ENCODE data around the gene AGMO. TPM values are rescaled to one million over a fixed set of nuclear protein-coding genes. Genes with fewer than 3 reads are reported as not detected.

Gene AGMO
- polyA plus RNA-seq, 4 donors, result 2.5 to 23.0 (median 9.9) TPM

DNA sequence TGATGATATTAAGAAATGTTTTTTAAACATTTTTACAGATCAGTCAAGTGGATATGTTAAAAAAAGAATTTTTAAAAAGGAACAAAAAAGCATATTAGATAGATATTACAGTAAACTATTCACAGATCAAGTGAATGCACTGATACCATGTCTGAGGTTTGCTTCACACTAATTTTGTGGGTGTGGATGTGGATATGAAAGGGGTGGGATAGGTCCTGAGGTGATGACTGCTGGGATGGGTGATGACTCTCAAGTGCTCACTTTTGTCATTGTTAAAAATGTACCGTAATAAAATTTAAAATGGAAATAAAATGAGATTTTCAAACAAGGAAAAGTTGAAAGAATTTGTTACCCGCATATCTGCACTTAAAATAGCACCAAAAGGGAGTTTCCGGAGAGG is 54.1 kb downstream of the AGMO start:
- no peak overlapping the region for H3K27ac ChIP-seq (ENCODE audit: low read depth in 1 of 3, low read length in 2 of 3)

GRCh38 chr7:15507171-15507570 is 54.6 kb downstream of the AGMO start:
- DNase-seq (no peak), FAIRE-seq (no peak)
- H3K27ac ChIP-seq (ENCODE audit: low read depth in 1 of 3, low read length in 2 of 3), result no peak overlapping the region
- H3K4me3 ChIP-seq (ENCODE audit: low read depth in 1 of 3, low read length in 3 of 3), result no peak overlapping the region
- no peaks in the 10 kb centered on the region for H3K36me3 ChIP-seq (ENCODE audit: control insufficient read depth in 3 of 3, insufficient read depth in 2 of 3, low read depth in 1 of 3, low read length in 3 of 3)
- no peaks in the 10 kb centered on the region for H3K27me3 ChIP-seq (ENCODE audit: control insufficient read depth in 3 of 3, insufficient read depth in 3 of 3, low read length in 3 of 3)
- H3K4me1 ChIP-seq (ENCODE audit: control insufficient read depth in 3 of 3, insufficient read depth in 2 of 3, low read depth in 1 of 3, low read length in 2 of 3), result no peaks in the 10 kb centered on the region
- 71 to 82% (median 81%) methylated on average over 3 of the region's 3 CpGs for WGBS, 3 donors
- no peaks in the 10 kb centered on the region for H3K9me3 ChIP-seq (ENCODE audit: control insufficient read depth in 2 of 2, insufficient read depth in 1 of 2, low read depth in 1 of 2, low read length in 1 of 2)

More for the DNA sequence above, 54.1 kb downstream of the AGMO start:
- Histone ChIP-seq H3K27me3 (ENCODE audit: control insufficient read depth in 3 of 3, insufficient read depth in 3 of 3, low read length in 3 of 3) (no peaks in the 10 kb centered on the region), H3K36me3 (ENCODE audit: control insufficient read depth in 3 of 3, insufficient read depth in 2 of 3, low read depth in 1 of 3, low read length in 3 of 3) (no peaks in the 10 kb centered on the region), H3K9me3 (ENCODE audit: control insufficient read depth in 2 of 2, insufficient read depth in 1 of 2, low read depth in 1 of 2, low read length in 1 of 2) (no peaks in the 10 kb centered on the region), H3K4me3 (ENCODE audit: low read depth in 1 of 3, low read length in 3 of 3) (no peak overlapping the region), H3K4me1 (ENCODE audit: control insufficient read depth in 3 of 3, insufficient read depth in 2 of 3, low read depth in 1 of 3, low read length in 2 of 3) (no peaks in the 10 kb centered on the region)
- no peak for FAIRE-seq
- 81 to 88% (median 86%) methylated on average over 3 of the region's 3 CpGs for WGBS, 3 donors
- no peak for DNase-seq

DNA sequence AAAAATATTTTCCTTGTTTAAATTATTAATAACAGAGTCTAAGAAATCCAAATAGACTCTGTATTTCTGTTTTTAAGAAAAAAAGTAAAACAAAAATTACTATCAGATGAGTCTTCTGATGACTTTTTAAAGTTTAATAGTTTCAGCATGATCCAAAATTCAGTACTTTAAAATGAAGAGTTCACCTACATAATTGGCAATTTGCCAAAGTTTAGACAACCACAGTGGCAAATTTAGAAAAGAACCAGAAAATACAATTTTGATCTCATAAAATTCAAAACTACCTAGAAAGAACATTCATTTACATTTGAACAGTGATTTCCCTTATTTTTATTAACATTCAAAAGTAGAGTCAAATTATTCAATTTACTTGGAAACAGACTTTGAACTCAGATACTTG is 56.1 kb downstream of the AGMO start:
- DNase-seq (no peak), FAIRE-seq (peak; percentile 33)
- Histone ChIP-seq H3K4me1 (ENCODE audit: control insufficient read depth in 3 of 3, insufficient read depth in 2 of 3, low read depth in 1 of 3, low read length in 2 of 3) (no peaks in the 10 kb centered on the region), H3K9me3 (ENCODE audit: control insufficient read depth in 2 of 2, insufficient read depth in 1 of 2, low read depth in 1 of 2, low read length in 1 of 2) (no peaks in the 10 kb centered on the region), H3K4me3 (ENCODE audit: low read depth in 1 of 3, low read length in 3 of 3) (no peak overlapping the region), H3K27ac (ENCODE audit: low read depth in 1 of 3, low read length in 2 of 3) (no peak overlapping the region), H3K36me3 (ENCODE audit: control insufficient read depth in 3 of 3, insufficient read depth in 2 of 3, low read depth in 1 of 3, low read length in 3 of 3) (no peaks in the 10 kb centered on the region), H3K27me3 (ENCODE audit: control insufficient read depth in 3 of 3, insufficient read depth in 3 of 3, low read length in 3 of 3) (no peaks in the 10 kb centered on the region)

DNA sequence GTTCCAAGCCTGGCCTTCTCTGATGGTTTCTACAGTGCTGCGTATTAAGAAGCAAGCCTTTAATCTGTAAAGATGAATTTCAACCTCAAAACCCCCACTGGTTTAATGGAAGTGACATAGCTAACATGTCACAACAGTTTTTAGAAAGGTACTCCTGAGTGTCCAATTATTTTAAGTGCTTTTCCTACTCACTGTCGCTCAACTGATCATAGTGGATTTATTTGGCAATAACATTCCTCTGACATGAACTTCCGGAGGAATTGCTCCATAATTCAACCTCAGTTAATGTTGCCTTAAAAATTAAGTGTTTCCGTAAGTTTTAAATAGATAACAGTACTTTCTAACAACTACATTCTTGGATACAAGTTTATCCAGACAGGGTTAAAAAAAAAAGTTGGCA is 57.5 kb downstream of the AGMO start:
- Histone ChIP-seq H3K9me3 (ENCODE audit: control insufficient read depth in 2 of 2, insufficient read depth in 1 of 2, low read depth in 1 of 2, low read length in 1 of 2) (no peaks in the 10 kb centered on the region), H3K36me3 (ENCODE audit: control insufficient read depth in 3 of 3, insufficient read depth in 2 of 3, low read depth in 1 of 3, low read length in 3 of 3) (no peaks in the 10 kb centered on the region), H3K4me1 (ENCODE audit: control insufficient read depth in 3 of 3, insufficient read depth in 2 of 3, low read depth in 1 of 3, low read length in 2 of 3) (no peaks in the 10 kb centered on the region), H3K27me3 (ENCODE audit: control insufficient read depth in 3 of 3, insufficient read depth in 3 of 3, low read length in 3 of 3) (no peaks in the 10 kb centered on the region), H3K27ac (ENCODE audit: low read depth in 1 of 3, low read length in 2 of 3) (no peak overlapping the region), H3K4me3 (ENCODE audit: low read depth in 1 of 3, low read length in 3 of 3) (no peak overlapping the region)
- FAIRE-seq (no peak), DNase-seq (no peak)
- 82 to 92% (median 83%) methylated on average over 4 of the region's 4 CpGs for WGBS, 3 donors

- no peak for FAIRE-seq
- DNase-seq, result no peak
Observed at GRCh38 chr7:15503603-15504290, 58.1 kb downstream of the AGMO start.

GRCh38 chr7:15498465-15498864 is 63.4 kb downstream of the AGMO start:
- DNase-seq (no peak), FAIRE-seq (no peak)
- Histone ChIP-seq H3K9me3 (ENCODE audit: control insufficient read depth in 2 of 2, insufficient read depth in 1 of 2, low read depth in 1 of 2, low read length in 1 of 2) (no peaks in the 10 kb centered on the region), H3K4me3 (ENCODE audit: low read depth in 1 of 3, low read length in 3 of 3) (no peak overlapping the region), H3K27ac (ENCODE audit: low read depth in 1 of 3, low read length in 2 of 3) (no peak overlapping the region), H3K36me3 (ENCODE audit: control insufficient read depth in 3 of 3, insufficient read depth in 2 of 3, low read depth in 1 of 3, low read length in 3 of 3) (no peaks in the 10 kb centered on the region), H3K4me1 (ENCODE audit: control insufficient read depth in 3 of 3, insufficient read depth in 2 of 3, low read depth in 1 of 3, low read length in 2 of 3) (no peaks in the 10 kb centered on the region), H3K27me3 (ENCODE audit: control insufficient read depth in 3 of 3, insufficient read depth in 3 of 3, low read length in 3 of 3) (no peaks in the 10 kb centered on the region)
- 60 to 65% (median 61%) methylated on average over 4 of the region's 4 CpGs for WGBS, 3 donors

More at GRCh38 chr7:15503603-15504290, 58.1 kb downstream of the AGMO start:
- H3K27me3 ChIP-seq (ENCODE audit: control insufficient read depth in 3 of 3, insufficient read depth in 3 of 3, low read length in 3 of 3), result no peaks in the 10 kb centered on the region
- no peaks in the 10 kb centered on the region for H3K36me3 ChIP-seq (ENCODE audit: control insufficient read depth in 3 of 3, insufficient read depth in 2 of 3, low read depth in 1 of 3, low read length in 3 of 3)
- no peak overlapping the region for H3K4me3 ChIP-seq (ENCODE audit: low read depth in 1 of 3, low read length in 3 of 3)
- no peaks in the 10 kb centered on the region for H3K9me3 ChIP-seq (ENCODE audit: control insufficient read depth in 2 of 2, insufficient read depth in 1 of 2, low read depth in 1 of 2, low read length in 1 of 2)
- 82 to 90% (median 86%) methylated on average over 3 of the region's 3 CpGs for WGBS, 3 donors
- no peaks in the 10 kb centered on the region for H3K4me1 ChIP-seq (ENCODE audit: control insufficient read depth in 3 of 3, insufficient read depth in 2 of 3, low read depth in 1 of 3, low read length in 2 of 3)
- H3K27ac ChIP-seq (ENCODE audit: low read depth in 1 of 3, low read length in 2 of 3), result no peak overlapping the region

- H3K36me3 ChIP-seq (ENCODE audit: control insufficient read depth in 3 of 3, insufficient read depth in 2 of 3, low read depth in 1 of 3, low read length in 3 of 3), result no peaks in the 10 kb centered on the region
- H3K27me3 ChIP-seq (ENCODE audit: control insufficient read depth in 3 of 3, insufficient read depth in 3 of 3, low read length in 3 of 3), result no peaks in the 10 kb centered on the region
- no peaks in the 10 kb centered on the region for H3K9me3 ChIP-seq (ENCODE audit: control insufficient read depth in 2 of 2, insufficient read depth in 1 of 2, low read depth in 1 of 2, low read length in 1 of 2)
- no peaks in the 10 kb centered on the region for H3K4me1 ChIP-seq (ENCODE audit: control insufficient read depth in 3 of 3, insufficient read depth in 2 of 3, low read depth in 1 of 3, low read length in 2 of 3)
- H3K4me3 ChIP-seq (ENCODE audit: low read depth in 1 of 3, low read length in 3 of 3), result no peak overlapping the region
- WGBS, 3 donors, result 44 to 64% (median 50%) methylated on average over 2 of the region's 2 CpGs
- H3K27ac ChIP-seq (ENCODE audit: low read depth in 1 of 3, low read length in 2 of 3), result no peak overlapping the region
- FAIRE-seq (no peak), DNase-seq (no peak)
Observed at GRCh38 chr7:15495170-15495569, 66.6 kb downstream of the AGMO start.

- Histone ChIP-seq H3K36me3 (ENCODE audit: control insufficient read depth in 3 of 3, insufficient read depth in 2 of 3, low read depth in 1 of 3, low read length in 3 of 3) (no peaks in the 10 kb centered on the region), H3K4me1 (ENCODE audit: control insufficient read depth in 3 of 3, insufficient read depth in 2 of 3, low read depth in 1 of 3, low read length in 2 of 3) (no peaks in the 10 kb centered on the region), H3K4me3 (ENCODE audit: low read depth in 1 of 3, low read length in 3 of 3) (no peak overlapping the region), H3K27me3 (ENCODE audit: control insufficient read depth in 3 of 3, insufficient read depth in 3 of 3, low read length in 3 of 3) (no peaks in the 10 kb centered on the region), H3K27ac (ENCODE audit: low read depth in 1 of 3, low read length in 2 of 3) (no peak overlapping the region), H3K9me3 (ENCODE audit: control insufficient read depth in 2 of 2, insufficient read depth in 1 of 2, low read depth in 1 of 2, low read length in 1 of 2) (no peaks in the 10 kb centered on the region)
- FAIRE-seq, result no peak
- DNase-seq, result no peak
- 83 to 94% (median 91%) methylated on average over 2 of the region's 2 CpGs for WGBS, 3 donors
Observed at GRCh38 chr7:15494711-15495110, 67.1 kb downstream of the AGMO start.

GRCh38 chr7:15491361-15491760 is 70.5 kb downstream of the AGMO start:
- H3K36me3 ChIP-seq (ENCODE audit: control insufficient read depth in 3 of 3, insufficient read depth in 2 of 3, low read depth in 1 of 3, low read length in 3 of 3), result no peaks in the 10 kb centered on the region
- no peak for FAIRE-seq
- H3K27ac ChIP-seq (ENCODE audit: low read depth in 1 of 3, low read length in 2 of 3), result no peak overlapping the region
- no peaks in the 10 kb centered on the region for H3K9me3 ChIP-seq (ENCODE audit: control insufficient read depth in 2 of 2, insufficient read depth in 1 of 2, low read depth in 1 of 2, low read length in 1 of 2)
- no peaks in the 10 kb centered on the region for H3K4me1 ChIP-seq (ENCODE audit: control insufficient read depth in 3 of 3, insufficient read depth in 2 of 3, low read depth in 1 of 3, low read length in 2 of 3)
- no peaks in the 10 kb centered on the region for H3K27me3 ChIP-seq (ENCODE audit: control insufficient read depth in 3 of 3, insufficient read depth in 3 of 3, low read length in 3 of 3)
- WGBS, 3 donors, result 77 to 92% (median 84%) methylated on average over 2 of the region's 2 CpGs
- no peak for DNase-seq
- H3K4me3 ChIP-seq (ENCODE audit: low read depth in 1 of 3, low read length in 3 of 3), result no peak overlapping the region

All from small intestine (tissue), 7 donors.